Measurements from ENCODE around the gene PBXIP1.
A peak's percentile ranks its signal among the peaks of the same experiment; 100 is the strongest.

Gene PBXIP1

GRCh38 chr1:154956544-154956941, 644 bp upstream of the PBXIP1 start:
- no peak for DNase-seq (ENCODE audit: low spot score)

DNA sequence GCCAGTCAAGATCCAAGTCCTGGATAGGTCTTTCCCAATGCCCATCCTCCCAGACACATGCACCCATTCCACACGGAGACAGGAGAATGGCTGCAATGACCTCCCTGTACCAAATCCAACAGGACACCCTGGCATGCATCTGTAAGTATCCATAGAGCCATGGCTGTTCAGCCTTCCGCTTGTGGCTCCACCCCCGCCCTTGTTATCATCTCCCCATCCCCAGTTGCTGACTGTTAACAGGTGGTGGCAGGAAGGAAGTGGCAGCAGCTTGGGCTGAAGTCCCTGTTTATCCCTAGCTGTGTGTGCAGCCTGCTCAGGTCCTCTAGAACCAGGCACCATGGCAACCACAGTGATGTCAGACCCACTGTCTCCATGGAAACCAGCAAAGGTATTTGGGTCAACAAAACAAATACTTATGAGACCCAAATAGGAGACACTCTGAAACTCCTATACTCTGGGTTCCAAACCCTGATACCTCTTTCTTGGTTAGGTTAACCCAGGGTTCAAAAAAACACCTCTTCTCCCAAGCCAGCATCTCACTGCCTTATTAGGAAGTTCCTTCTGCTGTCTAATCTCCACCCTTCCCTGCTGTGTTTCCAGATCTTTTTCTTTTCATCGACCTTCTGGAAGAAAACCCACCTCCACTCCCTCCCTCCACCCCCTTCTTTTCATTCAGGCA, 721 bp downstream of the PBXIP1 start:
- DNase-seq (ENCODE audit: low spot score): peak; percentile 99

GRCh38 chr1:154954541-154954940, 1.4 kb downstream of the PBXIP1 start:
- no peak for DNase-seq (ENCODE audit: low spot score)

- peak; percentile 55 for DNase-seq (ENCODE audit: low spot score)
Measured at GRCh38 chr1:154953611-154954038, 2.3 kb downstream of the PBXIP1 start.

DNA sequence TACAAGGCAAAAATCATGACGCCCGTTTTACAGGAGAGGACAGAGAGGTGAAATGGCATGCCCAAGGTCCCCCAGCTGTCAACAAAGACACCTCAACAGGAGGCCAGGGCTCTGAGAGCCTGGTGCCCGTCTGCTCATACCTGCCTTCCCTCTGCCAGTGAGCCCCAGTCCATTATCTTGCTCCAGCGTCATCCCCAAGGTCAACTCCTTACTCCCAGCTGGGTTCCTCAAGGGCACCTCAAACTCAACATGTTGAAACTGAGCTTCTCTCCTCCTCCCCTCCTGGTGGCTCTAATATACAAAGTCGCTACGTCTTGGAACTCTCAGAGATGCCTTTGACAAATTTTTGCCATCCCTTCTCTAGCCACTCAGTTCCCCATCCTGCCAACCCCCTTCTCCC, 3.2 kb downstream of the PBXIP1 start:
- DNase-seq (ENCODE audit: low spot score): no peak

- DNase-seq (ENCODE audit: low spot score): no peak
Measured at GRCh38 chr1:154951901-154952657, 3.8 kb downstream of the PBXIP1 start.

DNA sequence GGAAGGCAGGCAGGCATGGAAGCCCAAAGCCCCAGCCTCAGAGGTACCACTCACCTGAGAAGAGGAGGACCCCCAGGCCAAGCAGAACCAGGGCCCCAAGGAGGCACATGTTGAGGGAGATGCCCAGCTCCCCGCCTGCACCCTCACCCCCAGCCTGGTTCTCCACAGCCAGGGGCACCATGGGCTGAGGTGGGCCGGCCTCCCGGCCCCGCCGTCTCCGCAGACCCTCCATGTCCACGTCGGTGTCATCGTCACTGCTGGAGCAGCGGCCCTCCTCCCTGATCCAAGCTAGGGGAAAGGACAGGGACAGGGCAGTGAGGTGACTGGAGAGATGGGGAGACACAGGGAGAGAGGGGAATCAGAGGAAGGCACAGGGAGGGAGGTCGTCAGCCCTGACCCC, 7.8 kb downstream of the PBXIP1 start:
- no peak for DNase-seq (ENCODE audit: low spot score)

DNA sequence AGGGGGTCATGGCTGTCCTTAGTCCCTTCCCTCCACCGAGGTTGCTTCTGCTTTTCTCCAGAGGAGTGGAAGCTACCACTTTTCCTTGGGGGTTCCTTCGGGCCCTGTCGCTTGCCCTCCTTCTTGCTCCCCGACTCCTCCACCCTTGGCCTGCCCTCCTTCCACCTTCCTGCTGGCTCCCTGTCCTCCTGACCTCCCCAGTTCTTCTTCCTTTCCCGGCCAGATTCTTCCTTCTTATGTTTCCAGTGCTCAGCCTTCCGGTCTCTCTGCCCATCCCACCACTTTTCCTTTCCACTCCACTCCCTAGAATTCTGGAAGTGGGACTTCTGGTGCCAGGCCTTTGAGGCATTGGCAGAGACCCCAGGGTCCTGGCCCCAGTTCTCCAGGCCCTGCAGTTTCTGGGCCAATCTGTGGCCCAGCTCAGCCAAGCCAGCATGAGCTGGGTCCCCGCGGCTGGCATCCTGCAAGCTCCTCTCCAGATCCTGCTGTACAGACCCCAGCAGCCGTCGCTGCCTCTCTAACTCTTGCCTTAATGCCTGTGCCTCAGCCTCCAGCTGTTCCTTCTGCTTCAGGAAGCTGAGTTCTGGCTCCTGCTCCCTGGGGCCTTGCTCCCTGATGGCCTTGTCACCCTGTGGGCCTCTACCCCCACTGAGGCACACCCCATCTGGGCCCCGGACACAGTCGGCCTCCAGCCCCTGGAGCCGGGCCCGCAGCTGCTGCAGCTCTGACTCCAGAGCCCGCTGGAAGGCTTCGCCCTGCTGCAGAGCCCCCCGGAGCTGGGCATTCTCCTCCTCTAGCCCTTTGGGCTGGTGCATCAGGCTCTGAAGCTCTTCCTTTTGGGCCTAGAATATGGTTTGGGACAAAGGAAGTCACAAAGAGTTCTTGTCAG, 9.7 kb downstream of the PBXIP1 start:
- DNase-seq (ENCODE audit: low spot score): no peak

GRCh38 chr1:154945160-154945961, 10.5 kb downstream of the PBXIP1 start:
- DNase-seq (ENCODE audit: low spot score): no peak

- DNase-seq (ENCODE audit: low spot score): peak; percentile 86
Measured at GRCh38 chr1:154944401-154945159, 11.3 kb downstream of the PBXIP1 start.

DNA sequence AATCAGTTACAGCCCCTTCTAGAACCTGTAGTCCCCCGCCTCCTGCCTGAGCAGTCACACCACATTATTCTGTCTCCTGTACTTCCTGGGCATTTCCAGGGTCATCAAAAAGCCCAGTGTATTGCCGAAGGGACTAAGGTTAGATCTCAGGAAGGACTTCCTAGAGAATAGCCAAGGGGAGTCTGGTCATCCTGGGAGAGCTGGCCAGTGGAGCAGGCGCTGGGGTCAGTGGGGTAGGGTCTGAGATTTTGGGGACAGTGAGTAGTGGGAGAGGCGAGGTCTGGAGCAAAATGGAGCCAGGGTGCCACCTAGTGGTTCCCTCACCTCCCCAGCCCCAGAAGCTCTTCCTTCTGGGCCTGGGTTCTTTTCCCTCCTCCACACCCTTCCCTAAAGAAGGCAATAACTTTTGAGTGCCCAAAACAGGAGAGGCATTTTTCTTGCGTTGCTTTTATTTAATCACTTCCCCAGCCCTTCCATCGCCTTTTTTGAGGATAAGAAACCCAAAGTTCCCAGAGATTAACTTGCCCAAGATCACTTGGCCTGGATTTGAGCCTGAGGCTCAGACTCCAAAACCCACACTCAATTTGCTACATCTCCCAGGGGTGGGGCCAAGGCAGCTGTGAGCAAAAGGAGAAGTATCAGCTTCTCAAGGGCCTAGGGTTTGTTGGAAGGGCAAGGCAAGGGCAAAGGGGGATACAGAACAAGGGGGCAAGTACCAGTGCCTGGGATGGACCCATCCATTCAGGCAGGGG, 12.1 kb downstream of the PBXIP1 start:
- peak; percentile 95 for DNase-seq (ENCODE audit: low spot score)

DNA sequence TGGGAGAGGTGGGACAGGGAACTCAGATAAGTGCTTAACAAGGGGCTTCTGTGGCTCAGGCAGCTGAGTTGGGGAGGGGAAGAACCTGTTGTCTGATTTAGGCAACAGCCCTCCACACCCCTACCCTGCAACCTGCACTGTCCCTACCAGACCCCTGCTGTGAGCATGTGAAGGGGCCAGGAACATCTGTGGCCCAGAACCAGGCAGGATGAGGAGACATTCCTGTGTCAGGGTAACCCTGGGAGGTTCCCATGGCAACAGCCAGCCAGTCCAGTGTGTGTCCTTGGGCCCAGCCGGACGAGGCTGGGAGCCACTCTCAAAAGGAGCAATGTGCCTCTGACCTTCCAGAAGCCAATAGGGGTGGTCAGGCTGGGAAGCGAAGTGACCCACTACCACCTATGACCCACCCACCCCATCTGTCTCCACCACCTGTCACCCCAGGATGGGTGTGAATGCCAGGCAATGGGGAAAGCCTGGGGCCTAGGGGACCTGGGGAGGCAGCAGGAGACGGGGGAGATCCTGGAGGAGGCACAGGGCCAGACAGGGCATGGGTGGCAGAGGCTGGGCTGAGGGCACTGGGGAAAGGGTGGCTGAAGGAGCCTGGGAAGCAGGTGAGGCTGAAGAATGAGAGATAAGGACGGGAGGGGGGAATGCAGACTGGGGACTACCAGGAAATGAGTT, 14.4 kb downstream of the PBXIP1 start:
- DNase-seq (ENCODE audit: low spot score): no peak

DNA sequence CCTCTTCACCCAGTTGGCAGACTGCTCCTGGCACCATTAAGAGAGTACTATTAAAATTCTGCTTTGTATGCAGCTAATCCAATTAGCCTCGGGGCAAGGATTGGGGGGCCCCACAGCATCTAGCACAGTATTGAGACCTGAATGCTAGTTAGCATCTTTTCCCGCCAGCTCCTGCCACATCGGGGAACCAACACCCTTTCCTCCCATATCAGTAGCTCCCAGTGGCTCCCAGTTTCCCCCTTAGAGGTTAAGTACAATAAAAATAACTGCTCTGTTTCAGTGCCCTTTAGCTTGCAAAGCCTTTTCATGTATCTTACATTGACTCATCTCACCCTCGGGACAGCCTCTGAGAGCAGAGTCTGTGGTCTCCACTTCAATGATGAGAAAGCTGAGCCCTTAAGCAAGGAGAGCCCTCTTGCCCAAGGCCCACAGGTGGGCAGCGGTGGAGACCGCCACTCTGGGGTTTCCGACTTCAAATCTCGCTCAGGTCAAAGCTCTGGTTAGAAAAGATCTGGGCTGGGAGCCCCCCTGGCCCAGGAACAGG, 15.2 kb downstream of the PBXIP1 start:
- no peak for DNase-seq (ENCODE audit: low spot score)

DNA sequence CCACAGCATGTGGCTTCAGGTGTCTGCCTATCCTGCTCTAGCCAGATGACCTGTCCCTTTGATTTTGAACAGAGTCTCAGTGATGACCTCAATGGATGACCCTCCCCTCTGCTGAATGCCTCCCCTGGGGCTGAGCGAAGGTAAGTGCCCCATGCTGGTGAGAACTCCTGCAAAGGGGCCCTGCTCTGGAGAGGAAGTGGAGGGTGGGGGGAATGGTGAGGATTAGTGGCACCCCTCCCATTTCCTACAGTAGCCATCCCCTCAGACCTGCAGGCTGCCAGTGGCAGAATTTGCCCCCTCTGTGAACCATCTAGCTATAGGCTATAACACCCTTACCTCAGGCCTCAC, 15.7 kb downstream of the PBXIP1 start:
- DNase-seq (ENCODE audit: low spot score): no peak

- DNase-seq (ENCODE audit: low spot score): no peak
Measured at GRCh38 chr1:154938604-154939399, 17.1 kb downstream of the PBXIP1 start.

GRCh38 chr1:154937988-154938386, 17.9 kb downstream of the PBXIP1 start:
- no peak for DNase-seq (ENCODE audit: low spot score)

GRCh38 chr1:154937085-154937987, 18.6 kb downstream of the PBXIP1 start:
- DNase-seq (ENCODE audit: low spot score): peak; percentile 99

All from NAMALWA (cell line).